HepG2 (cell line): ENCODE measurements around the gene UQCRC1. TPM values are rescaled to one million over a fixed set of nuclear protein-coding genes. Genes with fewer than 3 reads are reported as not detected.

Experiments
- ATAC-seq: fragments of 200-7000 bp; cut with Tn5 transposase; 3 replicates; pipeline ENCODE4 v1.9.1; 2020; ENCODE audit warnings: mild to moderate bottlenecking, moderate library complexity
- BruUV-seq: library from RNA; stranded (reverse); fragments of 400-500 nt; replicated peaks from 2 replicates; lab custom pipeline; 2021; lab: Mats Ljungman, UMichigan
- CTCF ChIA-PET: fragments of 300-600 bp; formaldehyde crosslinking; extraction: SDS; loops from one replicate; lab custom pipeline; 2021; ENCODE audit warnings: low total read pairs, inconsistent platforms, low intra/inter-chr PET ratio; lab: Yijun Ruan, JAX
- POLR2A ChIA-PET: fragments of 350-600 bp; sonication (Branson Sonifier 250); formaldehyde crosslinking; loops from one replicate; lab custom pipeline; 2020; ENCODE audit warnings: antibody characterized with exemption, inconsistent platforms; lab: Yijun Ruan, JAX
- DNase-seq: peaks from one replicate; pipeline ENCODE4 v3.0.0-alpha.2; 2015; ENCODE audit warnings: low spot score
- FAIRE-seq: peaks from 3 replicates; lab custom pipeline; 2011; peaks lifted over from hg19 to GRCh38; lab: Jason Lieb, UNC
- H2AFZ ChIP-seq: one replicate; pipeline ENCODE4 v1.6.1; 2011; ENCODE audit warnings: low read length, inconsistent platforms
- H3K27ac ChIP-seq: fragments of 300-600 bp; 3 replicates; pipeline ENCODE4 v1.8.0; 2011; ENCODE audit warnings: mixed run types, mild to moderate bottlenecking, mixed read lengths, low read length, inconsistent platforms; ENCODE audit not compliant: insufficient read depth; ENCODE audit errors: extremely low read length
- H3K27me3 ChIP-seq, 2 experiments: fragments of 200-600 bp in 1 of 2; 2 replicates in 1 of 2; 3 replicates in 1 of 2; pipeline versions ENCODE4 v1.6.0 to v1.8.0; 2011; ENCODE audit warnings: low read length in 2 of 2, mild to moderate bottlenecking in 2 of 2, moderate library complexity in 2 of 2, inconsistent platforms in 1 of 2; ENCODE audit not compliant: insufficient read depth in 2 of 2, control insufficient read depth in 1 of 2
- H3K36me3 ChIP-seq, 2 experiments: fragments of 200-600 bp in 1 of 2; replicated peaks in 1 of 2; 2 replicates in 1 of 2; 3 replicates in 1 of 2; pipeline versions ENCODE4 v1.5.1 to v1.8.0; 2011; ENCODE audit warnings: low read length in 2 of 2, inconsistent platforms in 1 of 2; ENCODE audit not compliant: insufficient read depth in 2 of 2, control insufficient read depth in 1 of 2
- H3K4me1 ChIP-seq: 2 replicates; pipeline ENCODE4 v1.5.1; 2012; ENCODE audit warnings: low read length, inconsistent platforms; ENCODE audit not compliant: insufficient read depth
- H3K4me2 ChIP-seq: 2 replicates; pipeline ENCODE4 v1.6.0; 2011; ENCODE audit warnings: low read depth, low read length, inconsistent platforms
- H3K4me3 ChIP-seq, 3 experiments: fragments of 200-600 bp in 1 of 3; sonication (generic), shearing (Covaris generic) in 1 of 3; replicated peaks in 1 of 3; 2 replicates each; pipeline ENCODE4 v1.5.1; 2011 to 2016; ENCODE audit warnings: low read length in 3 of 3, inconsistent platforms in 2 of 3, low read depth in 2 of 3, mild to moderate bottlenecking in 2 of 3, control low read depth in 1 of 3, mixed read lengths in 1 of 3; ENCODE audit not compliant: insufficient read depth in 1 of 3
- H3K79me2 ChIP-seq: one replicate; pipeline ENCODE4 v1.6.1; 2011; ENCODE audit warnings: low read length, inconsistent platforms; ENCODE audit not compliant: insufficient read depth
- H3K9ac ChIP-seq: 2 replicates; pipeline ENCODE4 v1.6.0; 2011; ENCODE audit warnings: mild to moderate bottlenecking, low read depth, low read length, inconsistent platforms; ENCODE audit not compliant: insufficient read depth
- H3K9me3 ChIP-seq: 2 replicates; pipeline ENCODE4 v1.5.1; 2012; ENCODE audit warnings: mild to moderate bottlenecking, low read length
- H4K20me1 ChIP-seq: 2 replicates; pipeline ENCODE4 v1.6.0; 2011; ENCODE audit warnings: inconsistent platforms, mild to moderate bottlenecking, low read length, moderate library complexity; ENCODE audit not compliant: insufficient read depth
- BRF2 ChIP-seq: sonication (generic); formaldehyde crosslinking; IDR thresholded peaks from 2 replicates; pipeline ENCODE4 v1.8.1; 2022; ENCODE audit warnings: mild to moderate bottlenecking, missing genetic modification reagents
- CBFB ChIP-seq: sonication (generic); formaldehyde crosslinking; IDR thresholded peaks from 2 replicates; pipeline ENCODE4 v1.4.0; 2020; ENCODE audit warnings: missing genetic modification reagents
- CBX1 ChIP-seq: IDR thresholded peaks from one replicate; pipeline ENCODE4 v1.6.1; 2016; ENCODE audit warnings: antibody characterized with exemption, low read depth
- CSRNP2 ChIP-seq: sonication (generic); formaldehyde crosslinking; conservative IDR thresholded peaks from 2 replicates; pipeline ENCODE4 v1.8.0; 2022; ENCODE audit warnings: low read depth, missing genetic modification reagents
- EHMT2 ChIP-seq: fragments of 200-600 bp; sonication (generic); IDR thresholded peaks from 2 replicates; pipeline ENCODE4 v1.7.0; 2017; ENCODE audit warnings: antibody characterized with exemption, low read depth, low read length, borderline replicate concordance
- HNF4G ChIP-seq, 2 experiments: sonication (generic) in 1 of 2; formaldehyde crosslinking in 1 of 2; IDR thresholded peaks; 2 replicates each; pipeline versions ENCODE4 v1.4.0 to v1.6.1; 2011 to 2020; ENCODE audit warnings: borderline replicate concordance in 2 of 2, low read depth in 2 of 2, mild to moderate bottlenecking in 2 of 2, low read length in 1 of 2, missing genetic modification reagents in 1 of 2, moderate library complexity in 1 of 2
- MAX ChIP-seq: IDR thresholded peaks from 2 replicates; pipeline ENCODE4 v1.6.1; 2012; ENCODE audit warnings: inconsistent platforms
- NR3C1 ChIP-seq: sonication (generic); formaldehyde crosslinking; IDR thresholded peaks from 2 replicates; pipeline ENCODE4 v1.4.0; 2020; ENCODE audit warnings: missing genetic modification reagents
- TFDP2 ChIP-seq: sonication (generic); formaldehyde crosslinking; IDR thresholded peaks from 2 replicates; pipeline ENCODE4 v1.4.0; 2020; ENCODE audit warnings: missing genetic modification reagents
- ZEB1 ChIP-seq: IDR thresholded peaks from 2 replicates; pipeline ENCODE4 v1.6.1; 2012; ENCODE audit warnings: mild to moderate bottlenecking, low read depth, inconsistent platforms; ENCODE audit not compliant: insufficient replicate concordance
- ZNF232 ChIP-seq: sonication (generic); formaldehyde crosslinking; IDR thresholded peaks from 2 replicates; pipeline ENCODE4 v1.4.0; 2020; ENCODE audit warnings: missing genetic modification reagents, borderline replicate concordance
- ZNF574 ChIP-seq: sonication (generic); formaldehyde crosslinking; IDR thresholded peaks from 2 replicates; pipeline ENCODE4 v1.4.0; 2020; ENCODE audit warnings: missing genetic modification reagents
- ZNF672 ChIP-seq: sonication (generic); formaldehyde crosslinking; IDR thresholded peaks from 2 replicates; pipeline ENCODE4 v1.8.1; 2022; ENCODE audit warnings: missing genetic modification reagents
- ZNF782 ChIP-seq: sonication (generic); formaldehyde crosslinking; IDR thresholded peaks from 2 replicates; pipeline ENCODE4 v1.4.0; 2020; ENCODE audit warnings: missing genetic modification reagents, mild to moderate bottlenecking, borderline replicate concordance
- WGBS: methylation state at CpG from one replicate; pipeline ENCODE4 v1.1.6; 2017; ENCODE audit warnings: low lambda C conversion rate; 5-methylcytosine and 5-hydroxymethylcytosine counted together
- in situ Hi-C: cut with HindIII; loops from 2 replicates; pipeline ENCODE4 v1.10.0; 2017; ENCODE audit warnings: low pct_unique_long_range_greater_than_20kb; ENCODE audit not compliant: extremely low pct_ligation_motif_present
- intact Hi-C: fragments of 100-400 bp; cut with micrococcal nuclease; formaldehyde crosslinking; loops from one replicate; pipeline ENCODE4 v1.10.0; 2022; ENCODE audit not compliant: unreplicated experiment
- polyA plus RNA-seq, 8 experiments: library from polyadenylated mRNA; depleted of rRNA in 3 of 8; stranded (reverse) in 7 of 8; unstranded in 1 of 8; fragments of >200 nt; fragmentation: Illumina TruSeq in 4 of 8; extraction: Trizol in 4 of 8; gene quantifications; 2 replicates each; pipeline versions ENCODE4 v1.2.1 to v1.2.3, GENCODE V29; 2011 to 2016; ENCODE audit warnings: low read depth in 4 of 8, missing spikeins in 1 of 8, mixed read lengths in 1 of 8; ENCODE audit not compliant: insufficient read depth in 1 of 8
- total RNA-seq, 5 experiments: library from RNA; depleted of rRNA; stranded (reverse); fragments of >200 nt; fragmentation: Illumina TruSeq; extraction: Trizol; gene quantifications; 2 replicates each; pipeline ENCODE4 v1.2.3, GENCODE V29; 2016; ENCODE audit warnings: low read depth in 1 of 5

Gene UQCRC1
- total and polyA plus RNA-seq, 2 of the 13 experiments (the other 11 are each of a cell fraction or from before 2014, with no cell fraction given) = 316 to 680 TPM

GRCh38 chr3:48567500-48567899, 41.9 kb downstream of the UQCRC1 start (continued):
- TF ChIP-seq BRF2 (CRISPR knock-in tag) (no peak), ZNF574 (CRISPR knock-in tag) (no peak), CBX1 (no peak), CBFB (no peak), TFDP2 (no peak)

GRCh38 chr3:48567090-48567489, 42.4 kb downstream of the UQCRC1 start:
- Histone ChIP-seq H3K4me1 (peaks cover 91% of the 10 kb centered on the region), H3K79me2 (no peaks in the 10 kb centered on the region), H3K27ac (no peak overlapping the region), H3K9me3 (no peaks in the 10 kb centered on the region), H3K9ac (no peak overlapping the region), H2AFZ (no peak overlapping the region), H3K4me3 (no peak overlapping the region), H3K36me3 (no peaks in the 10 kb centered on the region), H4K20me1 (no peaks in the 10 kb centered on the region), H3K27me3 (no peaks in the 10 kb centered on the region), H3K4me2 (no peak overlapping the region)
- in situ Hi-C loops = no loop called here
- POLR2A ChIA-PET = interaction anchor here (1.1 to 1.7 kb wide), 2 partner anchors 32 to 94 kb away, joined by 3 read pairs; no protein-coding TSS in a partner anchor
- intact Hi-C loops = no loop called here
- DNase-seq = no peak
- no peak for ATAC-seq
- 79% methylated on average over 5 of the region's 5 CpGs for WGBS
- CTCF ChIA-PET = no interaction called here
- no peak for FAIRE-seq
- BruUV-seq = no TSS peak
- no peak for TF ChIP-seq CSRNP2 (CRISPR knock-in tag)
- TF ChIP-seq MAX = no peak
- no peak for TF ChIP-seq ZNF232
- no peak for TF ChIP-seq HNF4G (IDR thresholded peaks at IDR 0.05; ENCODE audit: borderline replicate concordance, low read depth, low read length)
- TF ChIP-seq HNF4G (CRISPR knock-in tag; IDR thresholded peaks at IDR 0.05; ENCODE audit: borderline replicate concordance, low read depth) = no peak
- TF ChIP-seq ZNF782 (CRISPR knock-in tag) = no peak
- TF ChIP-seq NR3C1 = no peak
- no peak for TF ChIP-seq ZNF672 (CRISPR knock-in tag)
- TF ChIP-seq ZEB1 = no peak
- no peak for TF ChIP-seq EHMT2
